Type B pancreatic cell (in vitro differentiated cells): ENCODE results near the gene TRIO. TPM values are rescaled to one million over a fixed set of nuclear protein-coding genes. Genes with fewer than 3 reads are reported as not detected.
A peak's percentile ranks its signal among the peaks of the same experiment; 100 is the strongest.

Source experiments
- DNase-seq: peaks from one replicate; pipeline ENCODE4 v3.0.0; 2021; ENCODE audit warnings: mixed read lengths; ENCODE audit not compliant: unreplicated experiment; ENCODE audit errors: extremely low spot score
- H3K27ac Mint-ChIP-seq: 2 replicates; pipeline ENCODE4 v1.8.0; 2021; ENCODE audit warnings: mild to moderate bottlenecking, mixed read lengths
- H3K27me3 Mint-ChIP-seq: 2 replicates; pipeline ENCODE4 v1.8.0; 2021; ENCODE audit warnings: mixed read lengths
- H3K36me3 Mint-ChIP-seq: 2 replicates; pipeline ENCODE4 v1.8.0; 2021; ENCODE audit warnings: mixed read lengths
- H3K4me1 Mint-ChIP-seq: one replicate; pipeline ENCODE4 v1.8.0; 2021; ENCODE audit warnings: mixed read lengths; ENCODE audit not compliant: unreplicated experiment
- H3K4me3 Mint-ChIP-seq: 2 replicates; pipeline ENCODE4 v1.8.0; 2021; ENCODE audit warnings: mild to moderate bottlenecking, mixed read lengths
- H3K9me3 Mint-ChIP-seq: 2 replicates; pipeline ENCODE4 v1.8.0; 2021; ENCODE audit warnings: mixed read lengths
- total RNA-seq: library from RNA; stranded (reverse); gene quantifications from 2 replicates; pipeline ENCODE4 v1.2.1, GENCODE V29; 2021; ENCODE audit warnings: low replicate concordance
- TF ChIP-seq, protein P1 (sequence below): fragments of 200-600 bp; sonication (generic); conservative IDR thresholded peaks from 2 replicates; pipeline ENCODE4 v1.5.0; 2021; ENCODE audit warnings: antibody characterized with exemption, mild to moderate bottlenecking

The TRIO gene
- total RNA-seq, 1 donor from 2014 or later = 145 TPM

- Mint-ChIP-seq H3K36me3 (no peaks in the 10 kb centered on the region), H3K27me3 (no peaks in the 10 kb centered on the region), H3K4me1 (peaks cover 46% of the 10 kb centered on the region), H3K9me3 (no peaks in the 10 kb centered on the region), H3K27ac (no peak overlapping the region), H3K4me3 (no peak overlapping the region)
- DNase-seq = no peak
- TF ChIP-seq, protein P1, sequence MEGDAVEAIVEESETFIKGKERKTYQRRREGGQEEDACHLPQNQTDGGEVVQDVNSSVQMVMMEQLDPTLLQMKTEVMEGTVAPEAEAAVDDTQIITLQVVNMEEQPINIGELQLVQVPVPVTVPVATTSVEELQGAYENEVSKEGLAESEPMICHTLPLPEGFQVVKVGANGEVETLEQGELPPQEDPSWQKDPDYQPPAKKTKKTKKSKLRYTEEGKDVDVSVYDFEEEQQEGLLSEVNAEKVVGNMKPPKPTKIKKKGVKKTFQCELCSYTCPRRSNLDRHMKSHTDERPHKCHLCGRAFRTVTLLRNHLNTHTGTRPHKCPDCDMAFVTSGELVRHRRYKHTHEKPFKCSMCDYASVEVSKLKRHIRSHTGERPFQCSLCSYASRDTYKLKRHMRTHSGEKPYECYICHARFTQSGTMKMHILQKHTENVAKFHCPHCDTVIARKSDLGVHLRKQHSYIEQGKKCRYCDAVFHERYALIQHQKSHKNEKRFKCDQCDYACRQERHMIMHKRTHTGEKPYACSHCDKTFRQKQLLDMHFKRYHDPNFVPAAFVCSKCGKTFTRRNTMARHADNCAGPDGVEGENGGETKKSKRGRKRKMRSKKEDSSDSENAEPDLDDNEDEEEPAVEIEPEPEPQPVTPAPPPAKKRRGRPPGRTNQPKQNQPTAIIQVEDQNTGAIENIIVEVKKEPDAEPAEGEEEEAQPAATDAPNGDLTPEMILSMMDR = no peak
Measured at GRCh38 chr5:14237317-14238086, 94.4 kb downstream of the TRIO start.

DNA sequence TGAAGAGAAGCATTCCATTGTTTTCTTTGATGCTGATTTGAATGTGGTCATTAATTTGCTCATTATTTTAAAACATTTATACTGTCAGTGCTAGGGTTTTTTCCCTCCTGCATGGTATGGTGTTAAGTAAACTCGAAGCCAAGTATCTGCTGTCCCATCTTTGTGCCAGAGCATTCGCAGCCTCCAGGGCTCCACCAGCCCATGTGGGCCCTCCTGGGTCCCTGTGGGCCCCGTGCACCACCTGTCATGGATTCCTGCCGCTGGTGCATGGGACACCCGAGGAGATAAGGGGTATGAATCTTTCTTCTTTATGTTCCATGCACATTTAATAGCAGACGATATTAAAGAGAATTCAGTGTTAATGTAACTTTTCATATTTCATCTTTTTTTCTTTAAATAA is 95.1 kb downstream of the TRIO start:
- Mint-ChIP-seq H3K4me1 (peaks cover 46% of the 10 kb centered on the region), H3K4me3 (no peak overlapping the region), H3K36me3 (no peaks in the 10 kb centered on the region), H3K27me3 (no peaks in the 10 kb centered on the region), H3K27ac (no peak overlapping the region), H3K9me3 (no peaks in the 10 kb centered on the region)
- TF ChIP-seq, protein P1 = no peak
- DNase-seq = no peak

DNA sequence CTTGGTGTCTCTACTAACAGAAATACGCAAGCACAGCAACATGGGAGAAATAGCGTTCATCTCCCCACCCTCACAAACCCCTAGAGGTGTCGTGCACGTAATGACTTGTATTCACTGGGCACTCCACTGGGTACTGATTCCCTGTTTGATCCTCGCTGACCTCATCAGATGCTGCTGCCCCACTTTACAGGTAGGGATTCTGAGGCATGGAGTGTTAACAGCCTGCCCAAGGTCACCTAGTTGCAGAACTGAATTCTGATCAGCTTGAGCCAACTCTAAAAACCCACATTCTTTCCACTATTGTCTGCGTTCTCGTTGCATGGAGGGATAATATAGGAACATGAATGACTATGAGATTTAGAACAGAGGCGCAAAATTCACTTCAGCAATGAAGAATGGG is 96.3 kb downstream of the TRIO start:
- H3K27ac Mint-ChIP-seq = no peak overlapping the region
- no peaks in the 10 kb centered on the region for H3K27me3 Mint-ChIP-seq
- DNase-seq = no peak
- no peaks in the 10 kb centered on the region for H3K9me3 Mint-ChIP-seq
- TF ChIP-seq, protein P1 = no peak
- no peak overlapping the region for H3K4me3 Mint-ChIP-seq
- H3K36me3 Mint-ChIP-seq = no peaks in the 10 kb centered on the region
- peaks cover 49% of the 10 kb centered on the region for H3K4me1 Mint-ChIP-seq

DNA sequence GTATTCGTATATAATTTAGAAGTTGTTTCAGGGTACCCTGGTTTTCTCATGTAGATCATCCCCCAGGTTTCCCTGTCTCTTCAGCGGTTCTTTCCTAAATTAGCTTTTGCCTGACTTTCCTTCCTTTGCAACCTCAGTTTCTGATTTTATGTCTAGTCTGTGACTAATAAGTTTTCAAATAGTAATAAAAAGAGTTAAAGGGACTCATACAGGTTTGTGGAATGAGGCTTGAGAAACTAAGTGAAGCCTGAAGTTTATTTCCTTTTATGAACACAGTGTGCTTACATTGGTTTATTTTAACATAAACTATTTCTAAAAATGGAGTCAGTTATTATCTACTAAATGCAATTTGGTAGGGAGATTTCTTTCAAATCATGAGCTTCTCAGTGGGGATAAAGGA is 96.8 kb downstream of the TRIO start:
- TF ChIP-seq, protein P1 = no peak
- no peaks in the 10 kb centered on the region for H3K9me3 Mint-ChIP-seq
- no peak for DNase-seq
- no peak overlapping the region for H3K4me3 Mint-ChIP-seq
- H3K27me3 Mint-ChIP-seq = no peaks in the 10 kb centered on the region
- peaks cover 53% of the 10 kb centered on the region for H3K4me1 Mint-ChIP-seq
- H3K27ac Mint-ChIP-seq = no peak overlapping the region
- no peaks in the 10 kb centered on the region for H3K36me3 Mint-ChIP-seq

DNA sequence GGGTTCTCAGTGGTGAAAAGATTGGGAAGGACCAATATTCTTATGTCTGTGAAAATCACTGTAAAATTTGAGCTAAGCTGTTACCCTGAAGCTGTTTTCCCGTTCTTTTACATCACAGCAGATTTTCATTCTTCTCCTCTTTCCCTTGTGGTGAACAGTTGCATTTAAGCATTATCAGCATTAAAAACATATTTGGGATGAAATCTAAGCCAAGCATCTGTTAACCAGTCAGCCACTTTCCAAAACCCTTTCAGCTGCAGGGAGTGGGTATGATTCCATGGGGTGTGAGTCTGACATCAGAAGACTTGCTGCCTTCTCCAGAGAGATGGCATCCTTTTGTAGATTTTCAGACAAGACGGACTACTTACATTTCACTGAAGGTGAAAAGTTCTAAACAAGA is 97.2 kb downstream of the TRIO start:
- peaks cover 55% of the 10 kb centered on the region for H3K4me1 Mint-ChIP-seq
- no peaks in the 10 kb centered on the region for H3K36me3 Mint-ChIP-seq
- no peak overlapping the region for H3K27ac Mint-ChIP-seq
- H3K9me3 Mint-ChIP-seq = no peaks in the 10 kb centered on the region
- no peaks in the 10 kb centered on the region for H3K27me3 Mint-ChIP-seq
- DNase-seq = no peak
- TF ChIP-seq, protein P1 = peak; percentile 13
- H3K4me3 Mint-ChIP-seq = no peak overlapping the region
